LHCN-M2 (cell line): ENCODE data around the gene MEF2A. TPM values are rescaled to one million over a fixed set of nuclear protein-coding genes. Genes with fewer than 3 reads are reported as not detected.
A peak's percentile ranks its signal among the peaks of the same experiment; 100 is the strongest.

Experiments
- DNase-seq: peaks from one replicate; pipeline ENCODE4 v3.0.0-alpha.2; 2012; ENCODE audit warnings: low read depth
- total RNA-seq: library from RNA; depleted of rRNA; stranded (reverse); fragments of >200 nt; gene quantifications from 2 replicates; pipeline ENCODE4 v1.2.3, GENCODE V29; 2014

Gene MEF2A
- total RNA-seq, 1 experiment from 2014 or later, result 47.2 TPM

DNA sequence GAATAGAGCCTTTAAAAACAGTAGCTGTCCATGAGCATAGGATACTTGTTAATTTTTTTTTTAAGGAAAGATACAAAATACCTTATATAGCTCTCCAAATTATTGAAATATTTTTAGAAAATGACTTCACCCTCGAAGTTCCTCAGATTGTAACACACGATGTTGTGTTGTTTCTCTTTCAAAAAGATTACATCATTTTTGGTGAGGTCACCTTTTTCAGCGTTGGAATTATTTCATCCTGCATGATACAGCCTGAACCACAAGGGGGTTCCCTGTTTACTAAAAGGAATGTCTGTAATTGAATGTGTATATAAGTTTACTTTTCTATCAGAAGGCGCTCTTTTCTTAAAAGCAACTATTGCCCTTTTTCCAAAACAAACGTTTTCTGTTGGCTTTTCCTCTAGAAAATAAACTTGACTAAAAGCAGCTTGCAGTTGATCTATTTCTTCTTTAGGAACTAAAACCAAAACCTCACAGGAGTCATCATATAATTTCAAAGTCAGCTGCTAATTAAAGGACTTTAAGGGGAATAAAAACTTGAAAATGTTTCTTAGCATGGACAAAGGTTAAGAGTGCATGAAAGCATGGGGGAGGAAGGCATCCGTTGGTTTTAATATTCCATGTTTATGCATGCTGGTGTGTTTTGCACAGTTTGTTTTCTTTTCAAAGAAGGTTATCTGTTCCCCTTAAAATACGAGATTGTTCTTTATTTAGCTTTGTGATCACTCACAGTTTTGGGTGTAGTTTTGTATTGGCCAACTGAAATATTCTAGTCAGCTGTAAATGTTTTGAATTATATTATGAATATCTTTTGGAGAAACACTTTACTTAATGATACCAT, 138.0 kb downstream of the MEF2A start:
- peak; percentile 83 for DNase-seq

DNA sequence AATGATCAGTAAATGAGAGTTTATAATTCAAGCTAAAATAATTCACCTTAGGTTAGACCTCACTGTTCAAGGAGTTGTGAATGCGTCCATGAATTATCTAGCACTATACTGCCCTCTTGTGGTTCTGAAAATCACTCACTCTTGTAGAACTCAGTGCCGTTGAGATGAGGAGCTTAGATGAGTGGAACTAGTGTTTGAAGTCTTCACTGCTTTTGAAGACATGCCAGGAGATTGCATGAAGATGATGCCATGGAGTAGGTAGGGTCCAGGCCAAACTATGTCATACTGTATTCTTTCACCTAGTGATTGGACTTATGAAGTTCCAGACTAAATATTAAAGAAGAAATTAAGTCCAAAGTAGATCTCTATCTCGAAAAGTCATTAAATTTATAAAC, 138.7 kb downstream of the MEF2A start:
- peak; percentile 84 for DNase-seq

DNA sequence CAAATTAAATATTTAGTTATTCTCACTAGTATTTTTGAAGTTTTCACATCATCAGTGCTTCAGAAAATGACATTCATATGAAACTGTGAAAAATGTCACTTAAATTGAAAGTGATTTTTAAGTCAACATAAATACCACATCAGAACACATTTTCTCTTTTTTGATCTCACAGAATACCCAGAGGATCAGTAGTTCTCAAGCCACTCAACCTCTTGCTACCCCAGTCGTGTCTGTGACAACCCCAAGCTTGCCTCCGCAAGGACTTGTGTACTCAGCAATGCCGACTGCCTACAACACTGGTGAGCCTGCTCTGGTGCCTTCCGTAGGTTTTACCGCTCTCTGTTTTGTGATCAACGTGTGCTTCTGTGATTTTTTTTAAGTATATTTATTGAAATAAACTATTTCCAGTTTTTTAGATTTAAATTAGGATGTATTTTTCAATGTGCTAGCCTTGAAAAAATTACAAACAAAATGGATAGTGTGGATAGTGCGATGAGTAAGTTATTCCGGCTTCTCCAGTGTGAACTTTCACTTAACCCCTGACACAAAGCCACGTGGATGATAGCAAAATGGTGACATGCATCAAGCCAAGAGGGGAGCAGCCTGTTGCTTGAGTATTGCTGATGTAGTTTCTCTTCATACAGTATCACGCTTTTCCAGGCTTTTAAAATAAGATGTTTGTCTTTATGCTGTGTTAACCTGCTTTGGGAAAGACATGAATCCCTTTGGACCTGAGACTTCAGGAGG, 140.9 kb downstream of the MEF2A start:
- peak; percentile 42 for DNase-seq

DNA sequence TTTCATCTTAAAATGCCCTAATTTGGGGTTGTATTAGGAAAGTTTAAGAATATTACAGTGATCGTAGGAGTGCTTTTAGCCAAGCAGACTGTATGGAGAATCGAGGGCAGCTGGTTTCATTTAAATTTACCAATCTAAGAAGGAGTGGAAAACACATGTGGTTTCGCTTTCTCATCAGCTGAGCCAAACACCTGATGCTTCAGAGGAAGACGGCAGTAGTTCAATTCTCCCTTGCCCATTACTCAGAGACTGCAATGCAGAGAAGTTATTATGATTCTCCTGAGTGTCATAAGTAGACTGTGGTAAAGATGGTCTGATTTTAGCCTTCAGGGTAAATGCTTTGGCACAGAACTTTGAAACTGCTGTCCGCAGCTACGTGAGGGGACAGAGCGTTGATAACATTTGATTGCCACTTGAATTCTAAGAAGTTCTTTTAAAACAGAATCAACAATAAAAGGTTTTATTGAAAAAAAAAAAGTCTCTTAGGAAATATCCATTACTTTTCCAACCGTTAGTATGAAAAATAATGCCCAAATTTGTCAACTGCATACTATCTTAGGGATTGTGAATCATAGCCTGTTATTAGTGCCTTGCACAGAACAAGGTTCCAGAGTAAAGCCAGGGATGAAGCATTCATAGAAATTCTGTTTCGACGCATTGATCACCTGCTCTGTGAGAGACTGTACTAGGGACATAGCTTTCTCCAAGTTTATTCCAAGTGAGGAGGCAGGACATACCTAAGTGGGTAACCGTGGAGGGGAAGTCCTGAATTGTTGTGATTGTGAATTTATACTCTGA, 141.9 kb downstream of the MEF2A start:
- peak; percentile 61 for DNase-seq

DNA sequence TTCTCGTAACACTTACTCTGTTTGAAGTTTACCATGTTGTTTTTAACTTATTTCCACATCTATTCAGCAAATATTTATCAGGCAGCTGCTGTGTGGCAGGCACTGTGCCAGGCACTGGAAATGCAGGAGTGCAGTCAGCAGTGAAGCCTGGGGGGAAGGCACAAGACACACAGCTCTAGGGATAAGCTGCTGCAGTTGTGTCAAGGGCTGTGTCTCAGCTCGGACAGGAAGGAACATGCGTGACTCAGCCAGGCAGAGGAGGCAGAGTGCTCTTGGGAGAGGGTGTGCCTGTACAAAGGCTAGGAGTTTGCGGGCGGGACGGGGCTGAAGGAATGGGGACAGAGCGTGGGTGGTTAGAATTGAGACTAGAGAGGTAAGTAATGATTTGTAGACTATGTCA, 142.8 kb downstream of the MEF2A start:
- DNase-seq, result peak; percentile 97

DNA sequence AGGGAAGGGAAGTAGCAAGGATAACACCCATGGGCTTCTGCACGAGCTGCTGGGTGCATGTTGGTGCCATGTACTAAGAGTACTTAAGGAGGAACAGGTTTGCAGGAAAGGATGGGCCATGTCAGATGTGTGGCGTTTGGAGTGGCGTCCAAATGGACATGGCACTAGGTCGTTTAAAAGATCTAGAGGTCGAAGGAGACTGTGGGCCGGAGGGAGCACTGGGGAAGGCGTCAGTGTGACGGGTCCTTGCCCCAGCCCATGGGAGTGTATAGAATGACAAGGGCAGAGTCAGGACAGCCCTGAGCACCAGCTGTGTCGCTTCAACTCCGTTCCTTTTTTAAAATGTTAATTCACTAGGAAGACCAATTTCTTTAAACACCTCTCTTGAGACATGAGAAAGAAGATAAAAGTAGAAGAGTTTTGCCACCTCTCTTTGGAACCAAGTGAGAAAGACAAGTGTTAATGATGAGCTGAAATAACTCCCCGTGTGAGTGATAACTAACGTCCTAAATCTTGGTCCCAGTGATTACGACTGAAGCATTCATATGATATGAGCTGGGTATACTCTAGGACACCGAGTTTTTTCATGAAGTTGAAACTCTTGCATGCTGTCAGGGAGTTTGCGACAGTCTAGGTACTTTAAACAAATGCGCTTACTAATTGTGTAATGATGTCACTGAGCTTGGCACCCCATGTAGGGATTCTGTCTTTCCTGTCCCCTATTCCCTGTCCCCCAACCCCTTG, 143.6 kb downstream of the MEF2A start:
- DNase-seq, result no peak

DNA sequence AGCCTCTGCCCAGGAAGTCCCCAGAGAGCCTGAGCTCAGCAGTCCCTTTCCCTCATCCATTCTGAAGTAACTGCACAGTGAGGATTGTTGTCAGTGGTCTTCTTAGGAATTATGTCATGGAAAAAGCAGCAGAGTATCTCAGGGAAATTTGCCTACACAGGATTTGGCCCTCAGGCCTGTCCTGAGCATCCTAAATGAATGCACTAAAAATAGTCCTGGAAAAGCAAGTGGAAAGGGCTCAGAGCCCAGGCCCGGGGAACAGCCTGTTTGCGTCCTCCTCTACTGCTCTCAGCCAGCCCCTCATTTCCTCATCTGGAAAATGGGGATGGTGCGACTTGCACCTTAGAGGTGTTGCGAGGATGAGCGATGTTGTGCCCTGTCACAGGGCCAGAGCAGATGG, 145.8 kb downstream of the MEF2A start:
- no peak for DNase-seq

DNA sequence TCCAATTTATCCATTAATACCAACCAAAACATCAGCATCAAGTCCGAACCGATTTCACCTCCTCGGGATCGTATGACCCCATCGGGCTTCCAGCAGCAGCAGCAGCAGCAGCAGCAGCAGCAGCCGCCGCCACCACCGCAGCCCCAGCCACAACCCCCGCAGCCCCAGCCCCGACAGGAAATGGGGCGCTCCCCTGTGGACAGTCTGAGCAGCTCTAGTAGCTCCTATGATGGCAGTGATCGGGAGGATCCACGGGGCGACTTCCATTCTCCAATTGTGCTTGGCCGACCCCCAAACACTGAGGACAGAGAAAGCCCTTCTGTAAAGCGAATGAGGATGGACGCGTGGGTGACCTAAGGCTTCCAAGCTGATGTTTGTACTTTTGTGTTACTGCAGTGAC, 146.6 kb downstream of the MEF2A start:
- DNase-seq, result no peak

DNA sequence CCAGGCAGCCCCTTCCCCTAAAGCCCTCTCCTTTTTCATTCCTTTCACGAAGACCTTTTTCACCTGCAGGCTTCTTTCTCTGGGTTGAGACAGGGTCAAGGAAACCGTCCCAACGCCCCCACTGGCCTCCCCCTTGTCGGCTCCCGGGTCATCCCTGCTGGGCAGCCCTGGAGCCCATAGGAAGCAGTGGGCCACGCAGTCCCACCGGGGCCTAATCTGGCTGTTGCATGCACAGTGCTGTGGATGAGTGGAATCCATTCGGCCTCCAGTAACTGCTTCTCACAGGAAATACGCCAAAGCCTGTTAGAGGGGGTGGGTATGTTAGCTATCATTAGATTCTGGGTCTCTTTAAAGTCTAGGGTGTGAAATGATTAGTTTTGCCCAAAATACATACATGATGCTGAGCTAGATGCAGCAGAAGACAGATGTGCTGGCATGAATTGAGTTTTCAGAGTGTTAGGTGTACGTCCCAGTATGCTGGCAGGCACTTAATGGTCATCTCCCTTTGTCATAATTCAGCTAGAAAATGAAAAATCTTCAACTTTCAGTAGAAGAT, 150.8 kb downstream of the MEF2A start:
- DNase-seq, result no peak

DNA sequence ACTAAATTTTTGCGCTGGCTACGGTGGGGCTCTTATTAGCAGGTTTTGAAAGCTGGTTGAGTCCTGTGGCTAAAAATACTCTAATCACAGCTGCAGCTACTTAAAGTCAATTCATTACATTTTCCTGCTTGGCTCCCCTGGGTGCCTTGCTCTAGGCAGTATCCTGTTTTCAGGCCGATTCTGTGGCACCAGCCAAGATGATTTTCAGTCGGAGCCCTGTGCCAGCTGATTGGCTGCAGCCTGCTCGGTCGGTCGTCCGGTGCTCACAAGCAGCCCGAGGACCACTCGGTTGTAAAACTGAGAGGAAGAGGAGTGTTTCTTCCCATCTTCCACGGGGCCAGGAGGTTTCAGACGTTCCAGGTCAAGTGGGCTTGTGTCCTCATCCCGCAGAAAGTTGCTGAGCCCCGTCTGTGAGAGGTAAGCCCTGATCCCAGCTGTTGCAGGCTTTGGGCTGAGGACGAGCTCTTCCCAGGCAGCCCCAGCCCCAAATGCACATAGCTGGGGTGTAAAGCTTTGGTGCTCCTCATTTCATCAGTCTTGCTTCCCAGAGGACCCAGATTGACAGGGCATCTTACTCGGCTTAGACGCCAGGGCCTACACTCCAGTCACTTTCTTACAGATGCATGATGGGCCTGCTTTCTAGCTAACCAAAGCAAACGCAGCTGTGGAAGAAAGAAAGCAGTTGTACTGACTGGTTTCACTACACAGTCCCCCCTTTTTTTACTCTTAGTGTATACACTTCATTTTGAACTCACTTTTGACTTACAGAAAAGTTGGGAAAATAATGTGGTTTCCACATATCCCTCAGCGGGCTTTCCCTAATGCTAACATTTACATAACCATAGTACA, 151.6 kb downstream of the MEF2A start:
- no peak for DNase-seq

DNA sequence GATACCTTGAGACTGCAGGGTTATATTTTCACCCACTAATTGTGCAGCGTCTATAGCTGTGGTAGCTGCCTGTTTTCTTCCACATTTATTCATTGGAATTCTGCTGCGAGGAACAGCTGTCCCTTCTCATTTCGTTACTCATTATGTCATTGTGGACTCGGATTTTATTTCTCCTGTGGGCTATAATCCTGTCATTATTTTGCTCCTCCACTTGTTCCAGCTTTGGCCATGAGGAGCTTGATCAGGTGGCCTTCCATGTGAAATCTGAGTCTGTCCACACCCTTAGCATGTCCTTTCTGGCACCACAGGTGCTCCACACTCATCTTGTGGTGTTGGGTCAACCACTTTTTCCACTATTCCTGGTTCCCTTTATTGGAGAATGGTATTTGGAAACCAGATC, 152.6 kb downstream of the MEF2A start:
- DNase-seq, result peak; percentile 70

DNA sequence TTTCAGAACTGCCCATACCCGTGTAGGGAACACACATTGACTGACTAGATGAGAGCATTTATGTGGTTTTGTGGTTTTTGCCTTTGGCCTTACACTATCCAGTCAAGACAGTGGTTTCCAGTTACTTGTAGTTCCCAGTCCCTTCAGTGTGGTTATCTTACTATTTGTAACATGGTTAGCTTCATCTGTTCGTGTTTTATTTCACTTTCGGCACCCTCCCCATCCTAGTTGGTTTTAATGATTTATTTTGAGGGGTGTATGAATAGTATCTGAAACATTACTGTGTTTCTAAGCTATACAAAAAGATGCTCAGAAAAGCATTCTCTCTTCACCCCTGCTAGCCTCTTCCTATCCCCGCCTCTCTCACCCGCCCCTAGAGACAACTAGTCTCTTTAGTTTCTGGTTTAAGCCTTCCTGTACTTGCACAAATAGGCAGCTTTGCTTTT, 153.3 kb downstream of the MEF2A start:
- DNase-seq, result peak; percentile 90

DNA sequence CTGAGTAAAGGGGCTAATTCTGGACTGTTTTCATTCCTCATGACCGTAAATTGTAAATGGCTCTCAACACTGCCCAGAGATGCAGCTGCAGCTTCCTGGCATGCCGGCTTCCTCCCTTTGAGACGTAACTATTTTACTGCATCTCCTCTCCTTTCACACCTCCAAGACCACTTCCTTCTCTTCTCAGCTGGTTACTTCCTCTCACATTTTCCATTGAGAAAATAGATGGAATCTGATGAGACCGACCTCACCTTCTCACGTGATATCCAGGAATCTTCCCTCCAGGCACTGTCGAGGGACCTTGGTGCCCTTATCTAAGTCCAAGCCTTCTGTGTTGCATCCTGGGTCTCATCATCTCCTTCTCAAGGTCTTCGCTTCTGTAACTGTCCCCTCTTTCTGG, 154.7 kb downstream of the MEF2A start:
- DNase-seq, result no peak

DNA sequence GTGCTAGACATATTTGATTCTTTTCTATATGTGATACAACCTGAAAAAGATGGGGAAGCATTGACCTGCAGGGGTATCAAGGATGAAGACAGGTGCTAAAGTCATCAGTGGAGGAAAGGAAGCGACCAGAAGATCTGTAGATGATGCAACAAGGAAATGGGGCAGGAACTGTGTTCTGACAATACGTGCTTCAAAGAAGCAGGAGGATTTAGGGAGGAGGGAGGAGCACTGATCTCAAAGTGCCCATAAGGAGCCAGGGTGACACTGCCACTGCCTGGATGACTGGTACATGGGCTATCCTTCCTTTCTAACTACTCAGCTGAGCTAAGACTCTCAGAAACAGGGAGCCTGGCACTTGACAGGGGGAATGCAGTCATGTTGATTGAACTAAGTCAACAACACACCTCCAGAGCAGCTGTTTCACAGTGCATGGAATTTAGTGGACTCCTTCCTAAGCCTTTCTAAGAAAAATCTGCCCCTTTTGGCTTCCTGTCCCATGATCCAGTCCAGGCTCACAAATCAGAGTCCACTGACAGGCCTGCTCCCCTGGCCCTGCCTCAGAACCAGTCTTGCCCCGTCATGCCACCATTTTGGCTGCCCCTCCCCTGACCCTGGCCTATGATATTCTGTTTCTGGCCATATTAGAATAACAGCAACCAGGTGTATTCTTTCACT, 155.5 kb downstream of the MEF2A start:
- no peak for DNase-seq

DNA sequence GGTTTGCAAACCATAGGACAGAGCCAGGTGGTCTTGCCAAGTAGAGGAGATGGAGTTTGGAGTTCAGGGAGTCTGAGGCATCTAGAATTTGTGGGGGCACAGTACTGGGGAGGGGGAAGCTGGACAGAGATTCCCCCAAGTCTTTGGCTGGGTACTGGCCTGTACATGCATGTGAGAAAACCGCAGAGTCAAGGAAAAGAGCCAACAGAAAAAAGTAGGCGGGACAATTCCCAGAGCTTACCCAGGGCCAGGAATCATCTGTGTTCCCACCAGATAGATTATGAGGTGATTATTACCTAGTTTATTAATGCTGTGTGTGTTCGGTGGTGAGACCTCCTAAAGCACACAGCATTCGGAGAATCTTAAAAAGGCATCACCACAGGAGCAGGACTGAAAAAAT, 156.1 kb downstream of the MEF2A start:
- DNase-seq, result no peak

DNA sequence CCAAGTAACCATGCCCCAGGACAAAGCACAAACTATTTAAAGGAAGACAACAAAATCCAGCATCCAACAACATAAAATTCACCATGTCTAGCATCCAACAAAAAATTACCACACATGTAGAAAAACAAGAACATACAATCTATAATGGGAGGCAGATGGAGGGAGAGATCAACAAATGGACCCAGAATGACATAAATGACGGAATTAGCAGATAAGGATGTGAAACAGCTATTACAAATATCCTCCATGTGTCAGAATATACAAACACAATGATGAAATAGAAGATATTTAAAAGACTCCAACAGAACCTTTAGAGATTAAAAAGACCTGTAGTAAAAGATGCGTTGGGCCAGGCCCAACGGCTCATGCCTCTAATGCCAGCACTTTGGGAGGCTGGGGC, 156.6 kb downstream of the MEF2A start:
- DNase-seq, result no peak

DNA sequence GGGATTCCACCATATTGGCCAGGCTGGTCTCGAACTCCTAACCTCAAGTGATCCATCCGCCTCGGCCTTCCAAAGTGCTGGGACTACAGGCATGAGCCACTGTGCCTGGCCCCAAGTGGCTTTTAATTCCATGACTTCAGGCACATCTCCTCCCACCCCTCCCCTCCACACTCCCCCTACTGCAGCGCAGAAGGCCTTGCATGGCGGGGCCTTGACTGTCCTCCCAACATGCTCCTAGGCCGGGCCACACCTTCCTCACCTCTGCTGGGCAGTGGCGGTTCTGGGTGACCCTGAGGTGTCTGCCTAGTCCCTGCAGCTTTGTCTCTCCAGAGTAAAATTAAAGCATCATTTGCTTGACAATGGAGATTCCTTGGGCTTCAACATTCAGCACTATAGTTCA, 160.5 kb downstream of the MEF2A start:
- DNase-seq, result no peak

DNA sequence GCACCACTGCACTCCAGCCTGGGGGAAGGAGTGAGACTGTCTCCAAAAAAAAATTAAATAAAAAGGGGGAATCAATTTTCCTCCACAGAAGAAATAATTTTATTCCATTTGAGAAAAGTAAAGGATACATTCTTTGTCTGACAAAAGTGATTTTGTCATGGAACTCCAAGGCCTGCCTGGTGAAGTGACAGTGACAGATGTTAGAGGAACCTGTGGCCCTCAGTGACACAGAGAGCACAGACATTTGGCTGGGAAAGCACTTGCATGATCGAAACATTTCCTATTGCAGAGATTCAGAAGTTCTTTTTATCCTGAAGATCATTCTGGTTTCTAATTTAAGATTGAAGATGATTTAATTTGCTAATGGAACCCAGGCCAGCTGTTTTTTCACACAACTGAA, 161.5 kb downstream of the MEF2A start:
- DNase-seq, result no peak

DNA sequence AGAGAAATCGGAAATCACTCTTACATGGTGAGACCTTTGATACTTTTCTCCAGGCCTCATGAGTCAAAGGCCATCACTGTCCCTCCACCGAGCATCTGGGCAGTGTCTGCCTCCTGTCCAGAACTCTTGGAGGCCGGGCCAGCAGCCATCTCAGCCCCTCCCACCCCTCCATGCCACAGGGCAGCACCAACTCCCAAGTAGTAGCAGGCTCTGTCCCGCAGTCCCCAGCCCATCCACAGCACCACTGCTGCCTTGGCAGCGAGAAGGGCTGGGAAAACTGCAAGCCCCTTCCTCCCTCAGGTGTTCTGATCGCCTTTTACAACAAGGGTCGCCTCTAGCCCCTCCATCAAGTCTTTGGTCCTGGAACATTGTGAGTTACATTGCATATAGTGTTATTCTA, 161.9 kb downstream of the MEF2A start:
- DNase-seq, result no peak

DNA sequence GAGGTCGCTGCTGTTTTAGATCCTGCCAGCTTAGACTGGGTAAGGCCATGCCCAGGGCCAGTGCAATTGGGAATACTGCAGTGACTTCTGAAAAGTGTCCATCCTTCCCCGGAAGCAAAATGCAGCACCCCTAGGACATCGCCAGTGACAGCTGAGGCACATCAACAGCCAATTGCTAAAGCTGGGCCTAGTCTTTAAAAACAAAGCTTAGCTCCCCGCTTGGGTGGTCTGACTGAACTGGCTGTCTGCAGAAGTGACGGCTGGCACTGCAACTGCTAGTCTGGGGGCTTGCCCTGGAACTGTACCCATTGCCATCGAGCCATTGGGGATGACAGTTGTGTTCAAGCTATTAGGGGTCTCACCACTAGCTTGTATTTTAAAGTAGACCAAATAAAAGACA, 163.1 kb downstream of the MEF2A start:
- no peak for DNase-seq
